Measurements from ENCODE around the gene FHIT.

DNA sequence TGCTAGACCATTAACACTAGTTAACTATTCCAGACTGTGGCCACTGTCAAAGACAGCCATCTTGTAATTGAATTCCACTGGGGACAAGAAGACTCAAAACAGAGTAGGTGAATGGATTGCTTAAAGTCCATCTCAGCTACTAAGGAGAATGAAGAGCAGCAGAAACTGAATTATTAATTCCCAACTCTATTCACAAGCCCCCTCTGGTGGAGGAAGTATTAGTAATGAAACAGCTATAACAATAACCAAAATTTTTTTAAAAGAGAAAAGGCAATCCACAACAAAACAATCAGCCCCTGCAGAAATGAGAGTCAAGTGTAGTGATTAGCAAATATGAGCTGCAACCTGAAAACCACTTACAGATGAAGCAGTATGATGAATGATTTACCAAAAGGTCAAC is 302.8 kb downstream of the FHIT start:
- TF ChIP-seq CTCF (IDR thresholded peaks at IDR 0.05) (peak in 3 of 12 donors; percentile 27 to 32 (median 30)), POLR2A (IDR thresholded peaks at IDR 0.05) (no peak)
